Activated CD4-positive, alpha-beta memory T cell treated with anti-CD3 and anti-CD28 coated beads, Interleukin-2, amount 10 ng/mL, durations not matched to agents 7 days and 5 days (primary cell): ENCODE results near the gene LYSMD2. TPM values are rescaled to one million over a fixed set of nuclear protein-coding genes. Genes with fewer than 3 reads are reported as not detected.
A peak's percentile ranks its signal among the peaks of the same experiment; 100 is the strongest.

Source experiments
- CTCF ChIA-PET: fragments of 350-600 bp; sonication (Branson Sonifier 250); formaldehyde crosslinking; loops from one replicate; lab custom pipeline; 2021; ENCODE audit warnings: antibody characterized with exemption, inconsistent platforms; lab: Charles Lee
- POLR2A ChIA-PET: fragments of 350-600 bp; sonication (Branson Sonifier 250); formaldehyde crosslinking; loops from one replicate; lab custom pipeline; 2021; ENCODE audit warnings: antibody characterized with exemption; lab: Charles Lee
- DNase-seq: peaks from one replicate; pipeline ENCODE4 v3.0.0-alpha.2; 2020
- H3K27ac Mint-ChIP-seq: one replicate; pipeline ENCODE4 v1.8.0; 2021; ENCODE audit warnings: mild to moderate bottlenecking, mixed read lengths
- H3K27me3 Mint-ChIP-seq: one replicate; pipeline ENCODE4 v1.8.0; 2021; ENCODE audit warnings: mixed read lengths
- H3K36me3 Mint-ChIP-seq: one replicate; pipeline ENCODE4 v1.8.0; 2021; ENCODE audit warnings: low read depth, mixed read lengths
- H3K4me1 Mint-ChIP-seq: one replicate; pipeline ENCODE4 v1.8.0; 2021; ENCODE audit warnings: mixed read lengths
- H3K4me3 Mint-ChIP-seq: one replicate; pipeline ENCODE4 v1.8.0; 2021; ENCODE audit warnings: mild to moderate bottlenecking, mixed read lengths
- H3K9me3 Mint-ChIP-seq: one replicate; pipeline ENCODE4 v1.8.0; 2021; ENCODE audit warnings: mixed read lengths
- total RNA-seq, 2 experiments: library from RNA; stranded (reverse); gene quantifications; one replicate each; pipeline ENCODE4 v1.2.3, GENCODE V29; 2021

The LYSMD2 gene
- total RNA-seq, 2 experiments from 2014 or later = 14.8 to 14.9 TPM

DNA sequence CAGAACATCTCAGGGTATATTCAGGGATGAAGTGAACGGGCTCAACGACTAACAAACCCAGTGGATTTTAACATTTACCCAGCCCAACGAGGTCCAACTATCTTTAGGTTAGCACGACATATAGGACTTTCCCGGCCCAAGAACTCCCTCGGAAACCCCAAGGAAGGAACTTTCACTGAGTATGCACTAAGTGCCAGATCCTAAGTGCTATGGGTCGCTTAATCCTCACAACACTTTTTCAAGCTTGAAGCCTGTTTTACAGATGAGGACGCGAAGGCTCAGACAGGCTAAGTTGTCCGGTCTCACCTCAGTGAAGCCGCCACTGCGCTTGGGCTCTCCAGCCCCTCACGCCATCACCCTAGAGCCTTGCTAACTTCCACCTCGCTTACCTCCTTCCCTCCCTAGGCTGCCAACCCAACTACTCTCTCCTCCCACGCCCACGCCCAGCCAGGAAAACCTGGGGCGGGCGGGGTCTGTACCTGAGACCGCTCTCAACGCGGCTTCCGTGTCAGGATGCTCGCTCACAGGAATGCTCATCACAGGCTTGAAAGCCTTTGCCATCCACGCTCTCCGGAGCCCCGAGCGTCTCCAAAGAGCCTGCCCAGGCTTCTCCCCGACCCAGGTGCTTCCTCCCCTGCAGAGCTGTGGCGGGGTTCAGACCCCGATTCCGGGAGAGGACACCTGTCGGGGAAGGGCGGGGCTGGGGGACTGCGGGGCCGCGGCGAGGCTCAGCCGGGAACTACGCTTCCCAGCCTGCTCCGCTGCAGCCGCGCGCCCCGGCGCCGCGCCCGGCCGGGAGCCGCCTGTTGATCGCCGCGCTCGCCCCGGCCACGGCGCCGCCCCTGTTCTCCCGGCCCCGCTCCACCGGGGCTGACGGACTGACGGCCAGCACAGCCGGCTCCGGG is 13.6 kb upstream of the LYSMD2 start, which contains the start of gene TMOD2:
Gene TMOD2 (plus strand): TSS at position 806 of the 905 bp plus-strand sequence. CDS start 14,845 bp downstream, outside the sequence.
- peak within 1 kb of the TSS; percentile 77 for H3K4me3 Mint-ChIP-seq
- peaks cover 24% of the 10 kb centered on the region for H3K4me1 Mint-ChIP-seq
- H3K27me3 Mint-ChIP-seq = peaks cover 33% of the 10 kb centered on the region
- peak; percentile 50 for DNase-seq
- CTCF ChIA-PET = interaction anchor here (1.1 to 1.5 kb wide), 3 partner anchors 13 to 101 kb away, joined by 3 to 8 read pairs (median 5); partner anchors contain the start of gene LYSMD2
- H3K36me3 Mint-ChIP-seq = peaks cover 3% of the 10 kb centered on the region
- POLR2A ChIA-PET = interaction anchor here (3.4 kb wide), 1 partner anchor 14 kb away, joined by 16 read pairs; the partner anchor contains the start of gene LYSMD2
- no peak within 1 kb of the TSS for H3K27ac Mint-ChIP-seq
- H3K9me3 Mint-ChIP-seq = peaks cover 3% of the 10 kb centered on the region

DNA sequence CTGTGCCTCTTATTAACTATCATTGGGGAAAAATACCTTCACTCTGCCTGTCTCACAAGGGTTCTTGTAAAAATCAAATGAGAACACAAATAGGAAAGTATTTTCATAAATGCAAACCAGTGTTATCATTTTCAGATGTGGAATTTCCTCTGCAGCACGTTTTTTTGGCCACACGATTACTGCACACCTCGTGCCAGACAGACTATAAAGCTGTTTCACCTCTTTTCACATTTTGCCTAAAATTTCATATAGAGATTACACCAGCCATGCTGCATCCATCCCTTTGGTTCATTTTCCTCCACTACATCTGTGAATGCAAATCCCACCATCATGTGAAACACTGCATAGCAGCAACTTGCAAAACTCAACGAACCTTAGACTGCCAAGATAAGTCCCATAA is 12.7 kb upstream of the LYSMD2 start:
- peaks cover 20% of the 10 kb centered on the region for H3K4me1 Mint-ChIP-seq
- ChIA-PET CTCF (no interaction called here), POLR2A (interaction anchor here (3.4 kb wide), 1 partner anchor 13 kb away, joined by 16 read pairs; the partner anchor contains the start of gene LYSMD2)
- H3K9me3 Mint-ChIP-seq = peaks cover 3% of the 10 kb centered on the region
- no peak overlapping the region for H3K27ac Mint-ChIP-seq
- H3K36me3 Mint-ChIP-seq = peaks cover 3% of the 10 kb centered on the region
- H3K27me3 Mint-ChIP-seq = peaks cover 37% of the 10 kb centered on the region
- DNase-seq = no peak
- peak overlapping the region; percentile 62 for H3K4me3 Mint-ChIP-seq

- CTCF ChIA-PET = no interaction called here
- peaks cover 3% of the 10 kb centered on the region for H3K9me3 Mint-ChIP-seq
- POLR2A ChIA-PET = interaction anchor here (1.1 kb wide), 1 partner anchor 13 kb away, joined by 5 read pairs; no protein-coding TSS in a partner anchor
- H3K4me3 Mint-ChIP-seq = no peak overlapping the region
- peaks cover 37% of the 10 kb centered on the region for H3K27me3 Mint-ChIP-seq
- H3K27ac Mint-ChIP-seq = no peak overlapping the region
- no peak for DNase-seq
- peaks cover 3% of the 10 kb centered on the region for H3K36me3 Mint-ChIP-seq
- H3K4me1 Mint-ChIP-seq = peaks cover 20% of the 10 kb centered on the region
Observed at GRCh38 chr15:51749307-51749706, 11.9 kb upstream of the LYSMD2 start.

DNA sequence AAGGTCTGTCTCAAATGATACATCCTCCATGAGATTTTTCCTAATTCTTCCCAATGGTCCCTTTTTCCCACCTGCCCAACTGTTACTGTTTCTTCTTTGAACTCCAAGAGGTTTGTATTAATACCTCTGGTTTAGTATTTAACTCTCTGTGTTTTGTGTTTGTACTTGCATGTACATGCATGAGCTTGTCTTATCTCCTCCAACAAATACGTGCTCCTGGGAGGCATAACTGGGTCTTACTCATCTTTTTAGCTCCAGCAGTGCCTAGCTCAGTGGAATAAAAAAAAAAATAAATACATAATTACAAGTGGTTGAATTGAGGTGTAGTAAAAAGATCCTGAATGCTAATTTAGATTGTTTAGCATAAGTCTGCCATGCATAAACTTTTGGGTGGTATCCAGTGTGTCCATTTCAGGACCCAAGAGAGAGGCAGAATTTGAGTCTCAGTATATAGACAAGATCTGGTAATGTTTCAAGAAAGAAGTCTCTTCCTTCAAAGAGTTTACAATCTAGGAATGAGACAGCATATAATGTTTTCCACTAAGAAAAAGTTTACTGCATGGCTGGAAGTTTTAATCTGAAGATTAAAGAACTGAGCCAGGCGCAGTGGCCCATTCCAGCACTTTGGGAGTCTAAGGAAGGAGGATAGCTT is 1.7 kb upstream of the LYSMD2 start:
- H3K27ac Mint-ChIP-seq = no peak overlapping the region
- POLR2A ChIA-PET = interaction anchor here (1.2 kb wide), 1 partner anchor 18 kb away, joined by 3 read pairs; no protein-coding TSS in a partner anchor
- H3K4me1 Mint-ChIP-seq = peaks cover 33% of the 10 kb centered on the region
- no peaks in the 10 kb centered on the region for H3K9me3 Mint-ChIP-seq
- CTCF ChIA-PET = interaction anchor here (1.8 kb wide), 1 partner anchor 38 kb away, joined by 12 read pairs; no protein-coding TSS in a partner anchor
- no peak for DNase-seq
- H3K36me3 Mint-ChIP-seq = no peaks in the 10 kb centered on the region
- H3K27me3 Mint-ChIP-seq = no peaks in the 10 kb centered on the region
- H3K4me3 Mint-ChIP-seq = peak overlapping the region; percentile 7

DNA sequence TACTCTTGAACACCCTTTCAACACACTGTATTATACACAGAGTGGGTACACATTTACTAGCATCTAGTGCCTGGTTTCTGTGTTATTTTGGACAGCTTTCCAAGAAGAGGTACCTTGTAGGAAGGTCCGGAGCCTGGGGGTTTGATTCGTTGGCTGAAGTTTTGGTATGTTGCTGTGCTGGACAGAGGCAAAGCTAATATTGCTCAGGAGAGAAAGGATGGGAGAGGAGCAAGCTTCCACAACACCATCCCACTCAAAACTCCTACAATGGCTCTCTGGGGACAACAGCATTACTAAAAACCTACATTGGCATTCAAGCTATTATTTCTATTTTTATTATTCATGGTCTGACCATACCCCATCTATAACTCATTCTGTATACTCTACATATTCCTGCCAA is 1.1 kb upstream of the LYSMD2 start:
- Mint-ChIP-seq H3K36me3 (peaks cover 2% of the 10 kb centered on the region), H3K27ac (peak overlapping the region; percentile 74), H3K4me3 (peak overlapping the region; percentile 73), H3K9me3 (no peaks in the 10 kb centered on the region), H3K4me1 (peaks cover 36% of the 10 kb centered on the region), H3K27me3 (no peaks in the 10 kb centered on the region)
- ChIA-PET POLR2A (interaction anchor here (1.2 to 1.3 kb wide), 3 partner anchors 19 to 102 kb away, joined by 3 read pairs; no protein-coding TSS in a partner anchor), CTCF (interaction anchor here (1.3 to 1.8 kb wide), 2 partner anchors 38 to 88 kb away, joined by 4 to 12 read pairs; no protein-coding TSS in a partner anchor)
- no peak for DNase-seq

GRCh38 chr15:51736751-51737521 is 519 bp downstream of the LYSMD2 start:
- DNase-seq = peak; percentile 61
- no peaks in the 10 kb centered on the region for H3K27me3 Mint-ChIP-seq
- peaks cover 12% of the 10 kb centered on the region for H3K36me3 Mint-ChIP-seq
- H3K4me3 Mint-ChIP-seq = peak overlapping the region; percentile 81
- H3K4me1 Mint-ChIP-seq = peaks cover 52% of the 10 kb centered on the region
- POLR2A ChIA-PET = interaction anchor here (0.9 to 2.1 kb wide), 9 partner anchors 8 to 114 kb away, joined by 3 to 16 read pairs (median 5); partner anchors contain the start of genes DMXL2, TMOD2 and TMOD3
- H3K27ac Mint-ChIP-seq = peak overlapping the region; percentile 80
- H3K9me3 Mint-ChIP-seq = no peaks in the 10 kb centered on the region
- CTCF ChIA-PET = interaction anchor here (0.9 to 2.6 kb wide), 5 partner anchors 15 to 169 kb away, joined by 3 to 16 read pairs (median 4); no protein-coding TSS in a partner anchor

- ChIA-PET CTCF (interaction anchor here (0.7 to 2.6 kb wide), 6 partner anchors 11 to 170 kb away, joined by 3 to 16 read pairs (median 4); no protein-coding TSS in a partner anchor), POLR2A (interaction anchor here (1.0 to 2.1 kb wide), 6 partner anchors 13 to 113 kb away, joined by 3 to 16 read pairs (median 5); partner anchors contain the start of genes DMXL2, TMOD2 and TMOD3)
- DNase-seq = no peak
- Mint-ChIP-seq H3K27ac (peak overlapping the region; percentile 80), H3K27me3 (no peaks in the 10 kb centered on the region), H3K36me3 (peaks cover 12% of the 10 kb centered on the region), H3K9me3 (no peaks in the 10 kb centered on the region), H3K4me1 (peaks cover 60% of the 10 kb centered on the region), H3K4me3 (peak overlapping the region; percentile 81)
Observed at GRCh38 chr15:51736069-51736468, 1.4 kb downstream of the LYSMD2 start.

DNA sequence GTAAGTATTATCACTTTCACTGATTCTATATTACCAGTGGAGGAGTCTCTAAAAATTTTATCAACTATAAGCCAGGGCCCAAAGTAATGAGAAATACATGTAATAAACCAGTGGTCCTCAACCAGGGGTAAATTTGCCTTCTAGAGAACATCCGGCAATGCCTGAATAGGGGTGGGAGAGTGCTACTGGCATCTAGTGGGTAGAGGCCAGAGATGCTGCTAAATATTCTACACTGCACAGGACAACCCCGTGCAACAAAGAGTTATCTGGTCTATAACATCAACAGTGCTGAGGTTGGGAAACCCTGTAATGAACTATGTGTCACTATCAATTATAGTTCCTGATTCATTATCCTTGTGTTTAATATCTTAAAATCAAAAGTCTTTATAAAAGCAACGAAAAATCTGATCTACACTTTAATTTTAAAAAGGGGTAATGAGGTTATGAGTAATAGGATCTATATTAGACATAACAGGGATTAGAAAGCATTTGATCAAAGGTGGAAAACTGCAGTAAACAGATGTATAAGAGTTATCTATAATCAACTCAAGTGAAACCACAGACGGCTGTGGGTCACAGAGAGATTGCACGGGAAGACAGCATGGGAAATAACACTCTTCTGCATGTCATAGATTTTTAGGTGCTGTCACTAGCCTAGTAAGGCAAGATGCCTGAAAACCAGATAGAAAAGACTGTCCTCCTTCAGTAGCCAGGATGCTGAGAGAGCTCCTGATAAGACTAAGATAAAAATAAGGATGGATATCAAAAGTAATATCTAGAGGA is 2.0 kb downstream of the LYSMD2 start:
- Mint-ChIP-seq H3K27me3 (no peaks in the 10 kb centered on the region), H3K4me3 (peak overlapping the region; percentile 81), H3K9me3 (no peaks in the 10 kb centered on the region), H3K27ac (peak overlapping the region; percentile 80), H3K4me1 (peaks cover 67% of the 10 kb centered on the region), H3K36me3 (peaks cover 17% of the 10 kb centered on the region)
- POLR2A ChIA-PET = interaction anchor here (2.1 kb wide), 1 partner anchor 13 kb away, joined by 5 read pairs; no protein-coding TSS in a partner anchor
- CTCF ChIA-PET = interaction anchor here (0.7 to 2.6 kb wide), 4 partner anchors 10 to 104 kb away, joined by 3 to 16 read pairs (median 8); no protein-coding TSS in a partner anchor
- DNase-seq = peak; percentile 35

- Mint-ChIP-seq H3K27ac (peak overlapping the region; percentile 53), H3K4me3 (no peak overlapping the region), H3K4me1 (peaks cover 58% of the 10 kb centered on the region), H3K36me3 (peaks cover 20% of the 10 kb centered on the region), H3K27me3 (no peaks in the 10 kb centered on the region), H3K9me3 (no peaks in the 10 kb centered on the region)
- ChIA-PET POLR2A (interaction anchor here (1.5 kb wide), 1 partner anchor 43 kb away, joined by 6 read pairs; no protein-coding TSS in a partner anchor), CTCF (interaction anchor here (1.4 to 1.8 kb wide), 2 partner anchors 40 to 44 kb away, joined by 3 to 7 read pairs; no protein-coding TSS in a partner anchor)
- no peak for DNase-seq
Observed at GRCh38 chr15:51732646-51733045, 4.8 kb downstream of the LYSMD2 start.

DNA sequence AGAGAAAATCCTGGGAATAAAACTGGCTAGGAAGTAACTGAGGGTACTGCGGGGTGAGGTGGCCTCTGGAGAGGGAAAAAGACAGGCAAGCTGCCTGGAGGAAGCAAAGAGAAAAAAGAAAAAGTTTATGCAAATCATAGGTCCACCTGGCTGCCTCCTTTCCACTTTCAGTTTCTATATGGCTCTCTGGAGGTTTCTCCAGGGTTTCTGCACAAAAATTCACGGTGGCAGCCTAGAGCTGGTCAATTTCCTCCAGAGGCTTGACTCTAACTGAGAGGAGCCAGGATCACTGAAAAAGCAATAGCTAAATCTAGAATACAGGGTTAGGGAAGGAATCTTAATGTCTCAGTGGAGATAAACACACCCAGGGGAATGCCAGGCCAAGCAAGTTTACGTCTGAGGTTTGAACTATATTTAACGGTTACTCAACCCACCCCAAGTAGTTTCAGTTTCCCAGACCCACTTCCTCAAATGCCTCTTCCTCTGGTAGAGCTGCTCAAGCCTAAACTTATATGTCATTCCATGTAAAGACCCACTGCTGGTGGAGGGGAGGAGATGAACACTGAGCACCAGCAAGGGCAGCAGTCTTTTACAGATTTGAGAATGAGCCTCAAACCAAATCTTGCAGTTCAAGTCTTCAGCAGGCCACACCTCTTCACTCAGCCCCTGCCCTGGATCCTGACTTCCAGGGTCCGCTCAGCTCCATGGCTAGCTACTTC is 5.7 kb downstream of the LYSMD2 start:
- Mint-ChIP-seq H3K4me1 (peaks cover 57% of the 10 kb centered on the region), H3K27ac (peak overlapping the region; percentile 86), H3K27me3 (no peaks in the 10 kb centered on the region), H3K36me3 (peaks cover 20% of the 10 kb centered on the region), H3K9me3 (no peaks in the 10 kb centered on the region), H3K4me3 (peak overlapping the region; percentile 75)
- ChIA-PET POLR2A (interaction anchor here (0.8 to 1.5 kb wide), 4 partner anchors 8 to 98 kb away, joined by 3 to 6 read pairs (median 3); partner anchors contain the start of gene TMOD3), CTCF (interaction anchor here (1.1 to 1.8 kb wide), 4 partner anchors 37 to 99 kb away, joined by 3 to 7 read pairs (median 3); no protein-coding TSS in a partner anchor)
- peak; percentile 33 for DNase-seq
